Colonic mucosa (tissue), 4 donors: ENCODE results near the gene DACT2. TPM values are rescaled to one million over a fixed set of nuclear protein-coding genes. Genes with fewer than 3 reads are reported as not detected.
"Not testable (repeated sequence)": the region's sequence is repeated elsewhere in the genome, so short reads cannot be mapped to it uniquely, and the experiment has no call there.

Source experiments
- DNase-seq: peaks from one replicate; pipeline ENCODE4 v3.0.0-alpha.2; 2020
- H3K27ac ChIP-seq: fragments of 200-600 bp; one replicate; pipeline ENCODE4 v1.8.0; 2021
- H3K27me3 ChIP-seq: fragments of 200-600 bp; one replicate; pipeline ENCODE4 v1.8.0; 2021
- H3K36me3 ChIP-seq: fragments of 200-600 bp; one replicate; pipeline ENCODE4 v1.8.0; 2021
- H3K4me1 ChIP-seq: fragments of 200-600 bp; one replicate; pipeline ENCODE4 v1.8.0; 2021; ENCODE audit warnings: mild to moderate bottlenecking
- H3K4me3 ChIP-seq: fragments of 200-600 bp; one replicate; pipeline ENCODE4 v1.8.0; 2021
- H3K9ac ChIP-seq, 2 donors: one replicate each; pipeline ENCODE4 v1.7.0; 2013; ENCODE audit warnings: control low read depth in 2 of 2, low read depth in 2 of 2, low read length in 2 of 2
- H3K9me3 ChIP-seq: fragments of 200-600 bp; one replicate; pipeline ENCODE4 v1.8.0; 2021
- CTCF ChIP-seq: fragments of 200-600 bp; IDR thresholded peaks from one replicate; pipeline ENCODE4 v1.8.0; 2022; ENCODE audit warnings: antibody characterized with exemption, mild to moderate bottlenecking
- intact Hi-C: fragments of 100-400 bp; cut with DNase I; formaldehyde crosslinking; loops from one replicate; pipeline ENCODE4 v1.14.1; 2022
- total RNA-seq, 2 donors: library from RNA; stranded (reverse); fragmentation: NEBNext Ultra II Directional in 1 of 2; extraction: Animal tissue kit (Norgen Biotek cat#: 25700) in 1 of 2; gene quantifications; one replicate each; pipeline ENCODE4 v1.2.1, GENCODE V29; 2021
- donor health status: healthy.
- donor health status: DM: no; HTN: no; CAD: no.
- donor health status: DM: no; HTN: no; CAD: no.

DACT2 gene
- total RNA-seq, 2 donors from 2014 or later, result 2.0 TPM

GRCh38 chr6:168315596-168315995 is 4.0 kb downstream of the DACT2 start:
- no peaks in the 10 kb centered on the region for H3K9me3 ChIP-seq
- peaks cover 5% of the 10 kb centered on the region for H3K27me3 ChIP-seq
- no peaks in the 10 kb centered on the region for H3K36me3 ChIP-seq
- peaks cover 3% of the 10 kb centered on the region for H3K4me1 ChIP-seq
- no peak overlapping the region for H3K4me3 ChIP-seq
- TF ChIP-seq CTCF, result no peak
- DNase-seq, result no peak
- no peak overlapping the region for H3K9ac ChIP-seq
- H3K27ac ChIP-seq, result no peak overlapping the region
- intact Hi-C loops, result no loop called here

DNA sequence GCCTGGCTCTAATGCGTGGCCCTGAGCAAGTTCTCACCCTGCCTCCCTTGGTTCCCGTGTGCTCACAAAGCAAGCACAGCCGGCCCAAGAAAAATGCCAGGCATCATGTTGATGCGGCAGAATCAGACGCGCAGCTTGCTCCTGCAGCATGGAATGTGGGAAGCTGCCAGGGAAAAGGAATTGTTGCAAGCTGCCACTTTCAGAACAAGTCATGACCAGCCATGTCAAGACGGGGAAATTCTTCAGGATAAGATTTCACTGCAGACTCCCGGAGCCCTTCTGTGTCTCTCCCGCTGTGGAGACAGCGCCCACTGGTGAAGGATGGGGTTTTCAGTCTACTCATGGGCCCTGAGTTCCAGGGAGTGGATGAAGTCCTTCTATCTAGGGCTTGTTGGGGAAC is 4.6 kb downstream of the DACT2 start:
- Histone ChIP-seq H3K27me3 (peaks cover 5% of the 10 kb centered on the region), H3K9ac (no peak overlapping the region), H3K9me3 (no peaks in the 10 kb centered on the region), H3K4me3 (no peak overlapping the region), H3K27ac (no peak overlapping the region), H3K36me3 (no peaks in the 10 kb centered on the region), H3K4me1 (peaks cover 3% of the 10 kb centered on the region)
- no peak for TF ChIP-seq CTCF
- intact Hi-C loops, result no loop called here
- no peak for DNase-seq

- intact Hi-C loops, result no loop called here
- no peak overlapping the region for H3K27ac ChIP-seq
- H3K27me3 ChIP-seq, result peaks cover 4% of the 10 kb centered on the region
- H3K4me1 ChIP-seq, result peaks cover 3% of the 10 kb centered on the region
- no peaks in the 10 kb centered on the region for H3K36me3 ChIP-seq
- no peak overlapping the region for H3K4me3 ChIP-seq
- peak overlapping the region in 1 of 2 donors; percentile 48 for H3K9ac ChIP-seq
- no peaks in the 10 kb centered on the region for H3K9me3 ChIP-seq
- DNase-seq, result no peak
- no peak for TF ChIP-seq CTCF
Observed at GRCh38 chr6:168314021-168314420, 5.6 kb downstream of the DACT2 start.

DNA sequence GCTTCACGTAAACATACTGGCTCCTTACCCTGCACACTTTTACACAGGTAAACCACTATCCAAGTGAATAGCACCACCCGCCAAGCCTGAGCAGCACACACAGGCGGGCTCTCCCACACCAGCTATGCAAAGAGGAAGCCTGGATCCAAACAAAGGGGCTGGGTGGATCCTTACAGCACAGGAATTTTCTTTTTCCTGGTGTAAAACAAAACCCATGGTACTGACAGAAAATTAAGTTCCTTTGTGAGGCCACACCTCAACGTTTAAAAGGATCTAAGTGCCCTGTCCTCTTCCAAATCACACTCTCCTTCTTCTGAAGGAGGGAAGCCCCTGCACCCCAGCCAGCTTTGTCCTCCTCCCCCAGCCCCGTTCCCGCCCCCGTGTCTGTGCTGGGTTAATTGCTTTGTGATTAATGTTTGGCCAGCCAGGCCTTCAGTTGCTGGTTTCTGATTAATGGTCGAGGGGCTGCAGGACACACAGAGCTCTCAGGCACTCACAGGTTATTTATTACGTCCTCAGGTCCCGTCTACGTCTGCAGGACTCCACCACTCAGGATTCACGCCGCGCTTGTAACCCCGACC is 6.1 kb downstream of the DACT2 start:
- Histone ChIP-seq H3K27ac (no peak overlapping the region), H3K9ac (peak overlapping the region in 1 of 2 donors; percentile 48), H3K4me1 (peaks cover 3% of the 10 kb centered on the region), H3K9me3 (no peaks in the 10 kb centered on the region), H3K36me3 (no peaks in the 10 kb centered on the region), H3K4me3 (no peak overlapping the region), H3K27me3 (no peaks in the 10 kb centered on the region)
- intact Hi-C loops, result no loop called here
- DNase-seq, result peak; percentile 60
- TF ChIP-seq CTCF, result no peak

GRCh38 chr6:168312125-168312507 is 7.5 kb downstream of the DACT2 start:
- intact Hi-C loops, H3K4me1 ChIP-seq, H3K4me3 ChIP-seq, H3K9ac ChIP-seq, H3K27ac ChIP-seq, H3K36me3 ChIP-seq, H3K27me3 ChIP-seq, H3K9me3 ChIP-seq, DNase-seq: not testable (repeated sequence)

DNA sequence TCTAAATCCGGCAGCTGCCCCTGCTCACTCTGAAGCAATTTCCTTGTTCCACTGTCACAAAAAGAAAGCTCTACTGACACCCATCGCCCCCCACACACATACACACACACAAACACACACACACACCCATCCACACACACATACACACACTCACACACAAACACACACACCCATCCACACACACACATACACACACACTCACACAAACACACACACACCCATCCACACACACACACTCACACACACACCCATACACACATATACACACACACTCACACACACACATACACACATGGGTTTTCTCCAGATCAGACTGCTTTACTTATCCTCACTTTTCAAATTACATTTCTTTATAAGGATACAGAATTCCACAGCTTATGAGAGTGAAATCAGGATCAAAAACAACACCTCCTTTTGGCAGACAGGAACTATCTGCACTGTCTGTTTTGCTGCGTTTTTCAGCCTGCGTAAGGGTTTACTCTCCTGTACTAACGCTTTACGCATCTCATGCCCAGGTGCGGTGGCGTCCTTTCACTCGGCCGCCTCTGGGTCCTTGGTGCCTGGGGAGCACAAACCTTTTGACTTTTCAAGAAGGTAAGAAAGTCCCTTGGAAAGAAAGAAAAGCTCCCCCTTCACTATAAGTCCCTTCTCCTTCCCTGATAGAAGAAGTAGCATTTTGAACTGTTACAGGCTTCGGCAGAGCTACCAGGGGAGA is 8.0 kb downstream of the DACT2 start:
- Histone ChIP-seq H3K27ac (no peak overlapping the region), H3K9me3 (no peaks in the 10 kb centered on the region), H3K27me3 (no peaks in the 10 kb centered on the region), H3K4me3 (no peak overlapping the region), H3K9ac (no peak overlapping the region), H3K36me3 (no peaks in the 10 kb centered on the region), H3K4me1 (peaks cover 3% of the 10 kb centered on the region)
- no peak for TF ChIP-seq CTCF
- no peak for DNase-seq
- intact Hi-C loops, result no loop called here
